NCI-H774 (cell line): ENCODE results near the gene KANSL1.
"Not testable (repeated sequence)": the region's sequence is repeated elsewhere in the genome, so short reads cannot be mapped to it uniquely, and the experiment has no call there.

Experiments used
- DNase-seq: peaks from one replicate; lab custom pipeline; 2025; lab: John Stamatoyannopoulos, UW

The KANSL1 gene

GRCh38 chr17:46019408-46019925, 173.8 kb downstream of the KANSL1 start:
- DNase-seq: not testable (repeated sequence)

GRCh38 chr17:46013502-46014165, 179.6 kb downstream of the KANSL1 start:
- DNase-seq: no peak

- DNase-seq: no peak
These were observed 180.1 kb downstream of the KANSL1 start for GRCh38 chr17:46013127-46013501.

GRCh38 chr17:46012506-46013079, 180.6 kb downstream of the KANSL1 start:
- no peak for DNase-seq

GRCh38 chr17:46011711-46012505, 181.3 kb downstream of the KANSL1 start:
- DNase-seq: no peak

- no peak for DNase-seq
These were observed 182.5 kb downstream of the KANSL1 start for GRCh38 chr17:46010597-46011186.

GRCh38 chr17:46009681-46010596, 183.3 kb downstream of the KANSL1 start:
- DNase-seq: no peak

- DNase-seq: no peak
These were observed 184.6 kb downstream of the KANSL1 start for GRCh38 chr17:46008591-46008990.

GRCh38 chr17:46007461-46007965, 185.7 kb downstream of the KANSL1 start:
- no peak for DNase-seq

- DNase-seq: not testable (repeated sequence)
These were observed 187.1 kb downstream of the KANSL1 start for GRCh38 chr17:46006082-46006481.

GRCh38 chr17:46003907-46004748, 189.1 kb downstream of the KANSL1 start:
- peak; percentile 79 for DNase-seq

- DNase-seq: no peak
These were observed 190.3 kb downstream of the KANSL1 start for GRCh38 chr17:46002973-46003316.

GRCh38 chr17:46002311-46002972, 190.8 kb downstream of the KANSL1 start:
- DNase-seq: peak; percentile 61

GRCh38 chr17:46001390-46002310, 191.6 kb downstream of the KANSL1 start:
- DNase-seq: no peak

GRCh38 chr17:46000757-46001156, 192.5 kb downstream of the KANSL1 start:
- no peak for DNase-seq

- DNase-seq: no peak
These were observed 192.9 kb downstream of the KANSL1 start for GRCh38 chr17:46000292-46000691.

- DNase-seq: no peak
These were observed 193.3 kb downstream of the KANSL1 start for GRCh38 chr17:45999900-46000290.

GRCh38 chr17:45998987-45999899, 194.0 kb downstream of the KANSL1 start, which contains the start of gene STH:
STH (plus strand) TSS chr17:45999250; CDS start chr17:45999280, 30 bp downstream.
- DNase-seq: no peak
